Measurements from ENCODE around the gene UVRAG.

Gene UVRAG

DNA sequence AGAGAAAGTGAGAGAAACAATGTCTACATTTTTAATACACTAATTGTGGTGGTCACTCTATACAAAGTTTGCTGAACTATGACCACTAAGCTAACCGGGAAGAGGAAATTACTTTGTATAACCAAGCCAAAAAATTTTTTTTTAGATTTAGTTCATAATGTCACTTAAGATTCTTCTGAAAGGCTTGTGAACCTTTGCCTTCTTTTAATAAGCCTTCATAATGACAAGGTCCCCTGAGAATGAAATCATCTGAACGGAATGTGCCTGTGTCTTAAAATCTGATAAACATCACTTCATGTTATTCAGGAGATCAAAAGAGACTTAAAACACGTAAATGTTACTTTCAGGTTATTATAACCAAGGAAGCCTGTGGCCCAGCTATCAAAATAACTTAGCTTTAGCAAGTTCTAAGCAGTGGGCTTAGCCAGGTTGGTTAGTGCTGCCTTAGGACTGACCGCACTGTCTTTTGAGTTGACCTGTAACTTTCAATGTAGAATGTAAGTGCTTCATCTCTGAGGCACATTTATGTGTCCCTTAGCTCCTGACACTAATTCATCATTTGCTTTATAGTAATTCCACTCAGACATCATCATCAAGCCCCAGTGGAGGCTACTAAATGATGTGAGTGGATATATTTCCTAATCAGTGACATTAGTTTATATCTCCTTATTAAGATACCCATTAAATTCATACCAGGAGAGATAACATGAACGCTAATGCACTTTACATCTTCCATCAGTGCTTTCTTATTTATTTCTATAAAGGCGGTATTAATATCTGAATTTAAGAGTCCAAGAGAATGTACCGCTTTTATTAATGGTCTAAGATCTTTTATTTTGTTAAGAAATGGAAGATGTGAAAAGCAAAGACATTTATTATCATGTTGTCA, 268.8 kb downstream of the UVRAG start:
- H3K27me3 ChIP-seq (ENCODE audit: insufficient read depth, low read length): no peaks in the 10 kb centered on the region
- H2AFZ ChIP-seq (ENCODE audit: low read length): no peak overlapping the region
- H3K27ac ChIP-seq (ENCODE audit: low read depth, low read length, poor library complexity, severe bottlenecking): no peak overlapping the region
- H3K9me3 ChIP-seq (ENCODE audit: low read length): no peaks in the 10 kb centered on the region
- peaks cover 15% of the 10 kb centered on the region; the same call in 1 of the 2 replicates for H3K36me3 ChIP-seq (ENCODE audit: insufficient read depth, low read length)
- H3F3A ChIP-seq (ENCODE audit: insufficient read depth, low read length): peaks cover 3% of the 10 kb centered on the region; the same call in 1 of the 2 replicates
- H3K4me1 ChIP-seq (ENCODE audit: insufficient read depth, low read length, severe bottlenecking): no peaks in the 10 kb centered on the region
- TF ChIP-seq EZH2 (IDR thresholded peaks at IDR 0.05; ENCODE audit: borderline replicate concordance, low read length): no peak
- TF ChIP-seq, protein P1, sequence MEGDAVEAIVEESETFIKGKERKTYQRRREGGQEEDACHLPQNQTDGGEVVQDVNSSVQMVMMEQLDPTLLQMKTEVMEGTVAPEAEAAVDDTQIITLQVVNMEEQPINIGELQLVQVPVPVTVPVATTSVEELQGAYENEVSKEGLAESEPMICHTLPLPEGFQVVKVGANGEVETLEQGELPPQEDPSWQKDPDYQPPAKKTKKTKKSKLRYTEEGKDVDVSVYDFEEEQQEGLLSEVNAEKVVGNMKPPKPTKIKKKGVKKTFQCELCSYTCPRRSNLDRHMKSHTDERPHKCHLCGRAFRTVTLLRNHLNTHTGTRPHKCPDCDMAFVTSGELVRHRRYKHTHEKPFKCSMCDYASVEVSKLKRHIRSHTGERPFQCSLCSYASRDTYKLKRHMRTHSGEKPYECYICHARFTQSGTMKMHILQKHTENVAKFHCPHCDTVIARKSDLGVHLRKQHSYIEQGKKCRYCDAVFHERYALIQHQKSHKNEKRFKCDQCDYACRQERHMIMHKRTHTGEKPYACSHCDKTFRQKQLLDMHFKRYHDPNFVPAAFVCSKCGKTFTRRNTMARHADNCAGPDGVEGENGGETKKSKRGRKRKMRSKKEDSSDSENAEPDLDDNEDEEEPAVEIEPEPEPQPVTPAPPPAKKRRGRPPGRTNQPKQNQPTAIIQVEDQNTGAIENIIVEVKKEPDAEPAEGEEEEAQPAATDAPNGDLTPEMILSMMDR (IDR thresholded peaks at IDR 0.05; ENCODE audit: low read length): no peak
- H3K79me2 ChIP-seq (ENCODE audit: insufficient read depth, low read length): no peaks in the 10 kb centered on the region
- H3K4me2 ChIP-seq (ENCODE audit: low read length): no peak overlapping the region
- H3K4me3 ChIP-seq (ENCODE audit: low read depth, low read length, poor library complexity, severe bottlenecking): no peak overlapping the region
- H3K9me2 ChIP-seq (ENCODE audit: low read depth, low read length): no peaks in the 10 kb centered on the region
- no peaks in the 10 kb centered on the region for H4K20me1 ChIP-seq (ENCODE audit: insufficient read depth, low read length)
- no peak overlapping the region for H3K9ac ChIP-seq (ENCODE audit: low read length)

DNA sequence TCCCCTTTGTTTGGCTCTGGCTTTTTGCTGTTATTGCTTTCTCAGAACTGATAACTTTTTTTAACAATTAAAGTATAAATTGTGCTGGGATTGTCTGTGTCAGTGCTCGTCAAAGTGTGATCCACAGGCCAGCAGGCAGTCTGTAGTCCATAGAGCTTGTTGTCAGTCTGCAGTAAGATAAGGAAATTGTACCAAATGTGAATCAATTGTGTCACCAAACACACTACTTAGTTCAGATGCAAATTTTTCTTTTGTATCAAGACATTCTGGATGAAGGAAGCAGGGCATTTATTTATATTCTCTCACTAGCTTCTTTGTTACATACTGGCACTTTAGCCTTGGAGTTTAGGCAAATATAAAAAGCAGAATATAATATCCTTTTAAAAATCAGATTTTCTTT, 270.3 kb downstream of the UVRAG start:
- no peak overlapping the region for H3K27ac ChIP-seq (ENCODE audit: low read depth, low read length, poor library complexity, severe bottlenecking)

DNA sequence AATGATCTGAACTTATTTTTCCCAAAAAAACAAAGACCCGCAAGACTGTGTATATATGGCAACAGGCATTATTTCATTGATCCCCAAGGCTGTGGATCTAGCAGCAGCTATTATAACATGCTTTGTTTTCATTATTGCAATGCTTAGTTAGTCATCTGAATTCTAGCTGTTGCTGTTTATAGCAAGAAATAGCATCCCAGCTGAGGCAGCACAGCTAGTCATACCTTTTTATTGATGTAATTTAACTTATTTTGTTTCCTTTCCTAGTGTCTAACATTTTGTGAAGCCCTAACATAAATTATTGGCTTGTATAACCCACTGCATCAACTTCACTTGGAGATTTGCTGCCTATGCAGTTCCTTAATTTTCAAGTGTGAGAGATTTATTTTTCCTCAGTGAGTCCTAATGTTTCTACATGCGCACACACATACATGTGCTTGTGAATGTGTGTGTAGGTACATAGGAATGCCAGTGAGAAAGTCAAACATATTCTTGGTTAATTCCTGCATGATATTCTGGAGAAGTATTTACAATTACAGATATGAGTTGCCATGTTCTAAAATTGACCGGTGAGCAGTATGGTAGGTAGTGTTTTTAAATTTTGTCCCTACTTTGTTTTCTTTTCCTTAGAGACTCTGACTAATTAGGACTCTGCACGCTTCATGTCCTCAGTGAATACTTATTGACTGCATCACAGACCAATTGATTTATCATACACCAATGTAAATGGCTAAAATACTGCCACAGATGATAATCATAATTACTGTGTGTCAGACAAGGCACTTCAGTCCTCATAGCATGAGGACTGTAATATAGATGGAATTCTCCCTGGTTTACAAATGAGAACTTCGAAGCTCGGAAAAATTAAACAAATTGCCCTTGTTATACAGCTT, 272.0 kb downstream of the UVRAG start:
- Histone ChIP-seq H3K9me3 (ENCODE audit: low read length) (no peaks in the 10 kb centered on the region), H4K20me1 (ENCODE audit: insufficient read depth, low read length) (no peaks in the 10 kb centered on the region), H3K27ac (ENCODE audit: low read depth, low read length, poor library complexity, severe bottlenecking) (no peak overlapping the region), H3K27me3 (ENCODE audit: insufficient read depth, low read length) (no peaks in the 10 kb centered on the region), H3F3A (ENCODE audit: insufficient read depth, low read length) (no peaks in the 10 kb centered on the region), H3K4me3 (ENCODE audit: low read depth, low read length, poor library complexity, severe bottlenecking) (no peak overlapping the region), H3K36me3 (ENCODE audit: insufficient read depth, low read length) (peaks cover 22% of the 10 kb centered on the region; the same call in 1 of the 2 replicates), H3K9ac (ENCODE audit: low read length) (no peak overlapping the region), H3K4me1 (ENCODE audit: insufficient read depth, low read length, severe bottlenecking) (no peaks in the 10 kb centered on the region), H3K79me2 (ENCODE audit: insufficient read depth, low read length) (no peaks in the 10 kb centered on the region), H3K4me2 (ENCODE audit: low read length) (no peak overlapping the region), H3K9me2 (ENCODE audit: low read depth, low read length) (no peaks in the 10 kb centered on the region), H2AFZ (ENCODE audit: low read length) (no peak overlapping the region)
- TF ChIP-seq EZH2 (IDR thresholded peaks at IDR 0.05; ENCODE audit: borderline replicate concordance, low read length): no peak
- TF ChIP-seq, protein P1 (IDR thresholded peaks at IDR 0.05; ENCODE audit: low read length): no peak

More for the DNA sequence above, 270.3 kb downstream of the UVRAG start:
- Histone ChIP-seq H3K4me1 (ENCODE audit: insufficient read depth, low read length, severe bottlenecking) (no peaks in the 10 kb centered on the region), H3K79me2 (ENCODE audit: insufficient read depth, low read length) (no peaks in the 10 kb centered on the region), H3K4me2 (ENCODE audit: low read length) (no peak overlapping the region), H3F3A (ENCODE audit: insufficient read depth, low read length) (no peaks in the 10 kb centered on the region), H3K9me2 (ENCODE audit: low read depth, low read length) (no peaks in the 10 kb centered on the region), H3K36me3 (ENCODE audit: insufficient read depth, low read length) (peaks cover 20% of the 10 kb centered on the region; the same call in 1 of the 2 replicates), H4K20me1 (ENCODE audit: insufficient read depth, low read length) (no peaks in the 10 kb centered on the region), H2AFZ (ENCODE audit: low read length) (no peak overlapping the region), H3K9me3 (ENCODE audit: low read length) (no peaks in the 10 kb centered on the region), H3K4me3 (ENCODE audit: low read depth, low read length, poor library complexity, severe bottlenecking) (no peak overlapping the region), H3K9ac (ENCODE audit: low read length) (no peak overlapping the region), H3K27me3 (ENCODE audit: insufficient read depth, low read length) (no peaks in the 10 kb centered on the region)
- TF ChIP-seq, protein P1 (IDR thresholded peaks at IDR 0.05; ENCODE audit: low read length): no peak
- no peak for TF ChIP-seq EZH2 (IDR thresholded peaks at IDR 0.05; ENCODE audit: borderline replicate concordance, low read length)

Data from OCI-LY1 (cell line).